IPS DF 6.9 (cell line): ENCODE measurements around the gene ADAMTS17.

Experiments
- DNase-seq: peaks from one replicate; pipeline ENCODE4 v3.0.0-alpha.2; 2013; ENCODE audit warnings: low read depth, low spot score
- H3K27ac ChIP-seq: one replicate; pipeline ENCODE4 v1.5.1; 2013; ENCODE audit warnings: low read length, control low read depth
- H3K27me3 ChIP-seq: 2 replicates; pipeline ENCODE4 v1.6.1; 2013; ENCODE audit warnings: mild to moderate bottlenecking, low read length; ENCODE audit not compliant: control insufficient read depth, insufficient read depth
- H3K36me3 ChIP-seq: 2 replicates; pipeline ENCODE4 v1.6.1; 2013; ENCODE audit warnings: low read length; ENCODE audit not compliant: control insufficient read depth, insufficient read depth
- H3K4me1 ChIP-seq: 2 replicates; pipeline ENCODE4 v1.6.1; 2013; ENCODE audit warnings: low read length; ENCODE audit not compliant: control insufficient read depth, insufficient read depth
- H3K4me3 ChIP-seq: 2 replicates; pipeline ENCODE4 v1.5.1; 2013; ENCODE audit warnings: mild to moderate bottlenecking, low read length
- H3K9me3 ChIP-seq: 2 replicates; pipeline ENCODE4 v1.6.1; 2013; ENCODE audit warnings: low read length, inconsistent platforms; ENCODE audit not compliant: control insufficient read depth, insufficient read depth
- WGBS: extraction: QIAGEN DNeasy Blood & Tissue Kit; methylation state at CpG from one replicate; pipeline ENCODE4 v1.1.7; 2013; ENCODE audit warnings: mixed read lengths, missing lambda C conversion rate; ENCODE audit not compliant: insufficient read length, insufficient coverage; 5-methylcytosine and 5-hydroxymethylcytosine counted together

Gene ADAMTS17

DNA sequence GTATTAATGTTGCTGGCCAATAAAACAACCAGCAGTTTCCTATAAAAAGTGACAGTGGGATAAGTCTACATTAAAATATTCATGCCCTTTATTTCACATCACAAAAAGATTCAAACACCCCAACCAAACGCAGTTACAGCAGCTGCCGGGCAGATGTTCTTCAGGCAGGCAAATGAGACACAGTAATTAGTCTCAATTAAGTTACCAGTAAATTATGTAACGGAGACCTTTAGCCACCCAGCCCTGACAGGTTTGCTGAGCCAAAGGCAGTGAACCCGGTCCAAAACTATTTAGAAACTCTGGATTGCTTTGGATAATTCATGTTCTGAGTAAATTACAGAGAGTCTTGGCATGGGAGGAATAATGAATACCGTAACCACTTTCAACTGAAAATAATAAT is 319.4 kb downstream of the ADAMTS17 start:
- Histone ChIP-seq H3K27me3 (no peaks in the 10 kb centered on the region), H3K36me3 (no peaks in the 10 kb centered on the region), H3K9me3 (no peaks in the 10 kb centered on the region), H3K27ac (no peak overlapping the region), H3K4me1 (peaks cover 4% of the 10 kb centered on the region; the same call in 1 of the 2 replicates), H3K4me3 (no peak overlapping the region)
- no CpG with 5 or more reads among the region's 5 CpGs for WGBS
- no peak for DNase-seq

DNA sequence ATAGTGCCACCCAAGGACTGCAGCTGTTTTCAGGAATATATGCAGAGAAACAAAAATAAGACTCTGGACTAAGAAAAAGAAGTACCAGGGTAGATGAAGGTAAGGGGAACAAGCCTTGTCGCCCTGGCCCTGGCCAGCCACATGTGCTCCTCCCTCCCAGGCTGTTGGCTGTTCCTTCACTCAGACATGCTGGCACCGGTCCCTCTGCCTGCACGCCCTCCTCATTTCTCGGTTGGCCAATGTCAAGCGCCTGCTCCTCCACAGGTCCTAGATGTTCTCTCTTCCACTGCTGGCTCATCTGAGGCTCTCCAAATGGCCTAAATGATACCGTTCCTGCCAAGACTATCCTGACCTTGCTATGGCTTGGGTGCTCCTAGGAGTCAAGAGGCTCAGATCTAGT is 320.1 kb downstream of the ADAMTS17 start:
- DNase-seq, result no peak
- Histone ChIP-seq H3K4me3 (no peak overlapping the region), H3K27me3 (no peaks in the 10 kb centered on the region), H3K9me3 (no peaks in the 10 kb centered on the region), H3K4me1 (peaks cover 4% of the 10 kb centered on the region; the same call in 1 of the 2 replicates), H3K36me3 (no peaks in the 10 kb centered on the region), H3K27ac (no peak overlapping the region)
- WGBS, result no CpG with 5 or more reads among the region's 6 CpGs

DNA sequence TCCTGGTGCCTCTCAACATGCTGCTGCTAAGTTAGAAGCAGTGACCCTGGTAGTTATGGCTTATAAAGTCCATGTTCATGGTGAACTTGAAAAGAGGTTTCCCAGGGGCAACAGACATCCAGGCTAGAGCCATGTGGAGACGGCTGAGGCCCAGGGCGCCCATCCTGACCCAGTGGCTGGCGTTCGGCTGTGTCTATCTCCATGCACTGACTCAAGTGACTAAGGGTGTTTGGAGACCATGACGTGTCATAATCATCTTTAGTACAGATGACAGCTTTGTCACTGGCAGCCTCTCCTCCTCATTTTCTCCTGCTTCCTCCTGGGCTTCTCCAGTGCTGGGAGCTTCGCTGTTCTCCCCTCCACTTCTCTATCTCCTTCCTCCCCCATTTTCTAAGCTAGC is 321.2 kb downstream of the ADAMTS17 start:
- H3K27me3 ChIP-seq, result no peaks in the 10 kb centered on the region
- H3K27ac ChIP-seq, result no peak overlapping the region
- H3K36me3 ChIP-seq, result no peaks in the 10 kb centered on the region
- no peak for DNase-seq
- WGBS, result no CpG with 5 or more reads among the region's 6 CpGs
- H3K9me3 ChIP-seq, result no peaks in the 10 kb centered on the region
- H3K4me1 ChIP-seq, result peaks cover 4% of the 10 kb centered on the region; the same call in 1 of the 2 replicates
- H3K4me3 ChIP-seq, result no peak overlapping the region

DNA sequence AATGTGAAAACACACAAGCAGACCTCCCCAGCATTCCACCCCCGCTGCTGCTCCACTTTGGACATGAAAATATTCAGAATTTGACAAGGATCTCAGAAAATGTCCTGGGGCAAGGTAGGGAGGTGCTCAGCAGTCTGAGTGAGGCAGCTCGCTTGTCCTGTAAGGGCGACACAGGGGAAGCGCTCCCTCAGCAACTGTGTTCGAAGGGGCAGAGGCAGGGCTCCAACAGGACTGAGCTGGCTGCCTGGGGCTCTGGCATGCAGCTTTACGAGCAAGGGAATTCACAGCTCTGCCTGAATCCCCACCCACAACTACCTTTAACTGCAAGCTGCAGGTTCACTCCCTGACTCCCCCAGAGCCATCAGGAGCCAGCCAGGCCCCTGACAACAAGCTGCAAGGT is 321.6 kb downstream of the ADAMTS17 start:
- Histone ChIP-seq H3K4me3 (no peak overlapping the region), H3K4me1 (peaks cover 4% of the 10 kb centered on the region; the same call in 1 of the 2 replicates), H3K9me3 (no peaks in the 10 kb centered on the region), H3K27ac (no peak overlapping the region), H3K27me3 (no peaks in the 10 kb centered on the region), H3K36me3 (no peaks in the 10 kb centered on the region)
- no CpG with 5 or more reads among the region's 6 CpGs for WGBS
- peak; percentile 20 for DNase-seq

DNA sequence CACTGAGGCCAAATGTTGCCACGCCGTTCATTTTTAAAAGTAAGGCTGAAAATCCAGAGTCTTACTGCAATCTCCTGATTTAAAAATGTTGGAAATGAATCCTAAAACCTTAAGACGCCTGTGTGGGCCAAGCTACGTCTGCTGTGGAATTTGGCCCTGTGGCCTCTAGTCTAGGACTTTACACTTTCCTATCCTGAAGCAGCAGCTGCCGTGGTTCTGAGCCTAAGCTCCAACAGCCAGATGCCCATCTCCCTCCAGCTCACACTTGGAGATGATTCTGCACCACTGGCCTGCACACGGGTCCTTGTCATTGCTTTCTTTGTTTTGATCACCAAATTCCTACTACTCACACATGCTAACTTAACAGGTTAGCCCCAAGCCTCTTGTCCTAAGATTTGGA is 322.2 kb downstream of the ADAMTS17 start:
- no peak overlapping the region for H3K4me3 ChIP-seq
- WGBS, result no CpG with 5 or more reads among the region's 6 CpGs

DNA sequence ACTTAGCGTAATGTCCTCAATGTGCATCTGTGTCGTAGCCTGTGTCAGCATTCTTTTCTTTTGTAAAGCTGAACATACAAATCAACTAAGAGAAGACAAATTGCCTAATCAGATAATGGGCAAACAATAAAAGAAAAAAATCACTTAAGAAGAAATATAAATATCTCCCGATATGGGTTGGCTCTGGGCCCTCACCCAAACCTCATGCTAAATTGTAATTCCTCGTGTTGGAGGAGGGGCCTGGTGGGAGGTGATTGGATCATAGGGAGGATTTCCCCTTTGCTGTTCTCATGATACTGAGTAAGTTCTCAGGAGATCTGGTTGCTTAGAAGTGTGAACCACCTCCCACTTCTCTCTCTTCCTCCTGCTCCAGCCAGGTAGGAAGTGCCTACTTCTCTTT is 323.6 kb downstream of the ADAMTS17 start:
- H3K27ac ChIP-seq, result no peak overlapping the region
- DNase-seq, result no peak
- no peak overlapping the region for H3K4me3 ChIP-seq
- H3K27me3 ChIP-seq, result no peaks in the 10 kb centered on the region
- H3K36me3 ChIP-seq, result no peaks in the 10 kb centered on the region
- H3K9me3 ChIP-seq, result no peaks in the 10 kb centered on the region
- H3K4me1 ChIP-seq, result peaks cover 4% of the 10 kb centered on the region; the same call in 1 of the 2 replicates
- no CpG with 5 or more reads among the region's 4 CpGs for WGBS

More for the DNA sequence above, 322.2 kb downstream of the ADAMTS17 start:
- Histone ChIP-seq H3K4me1 (peaks cover 4% of the 10 kb centered on the region; the same call in 1 of the 2 replicates), H3K9me3 (no peaks in the 10 kb centered on the region), H3K36me3 (no peaks in the 10 kb centered on the region), H3K27me3 (no peaks in the 10 kb centered on the region), H3K27ac (no peak overlapping the region)
- no peak for DNase-seq

DNA sequence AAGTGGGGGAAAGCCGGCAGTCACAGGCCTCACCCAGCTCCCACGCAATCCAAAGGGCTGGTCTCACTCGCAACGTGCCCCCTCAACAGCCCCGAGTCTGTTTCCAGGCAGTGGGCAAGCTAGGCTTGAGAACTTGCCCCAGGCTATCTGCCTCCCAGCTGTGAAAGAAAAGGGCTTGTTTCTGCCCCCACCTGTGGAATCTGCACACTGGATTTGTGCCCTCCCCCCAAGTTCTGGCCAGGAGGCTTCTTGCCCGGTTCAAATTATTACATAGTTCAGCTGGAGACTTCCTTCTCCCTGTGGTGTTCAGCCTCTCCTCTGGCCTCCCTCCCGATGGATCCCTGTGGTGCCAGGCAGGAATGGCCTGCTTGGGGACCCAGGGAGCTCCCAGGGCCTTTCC is 324.6 kb downstream of the ADAMTS17 start:
- H3K4me1 ChIP-seq, result peaks cover 4% of the 10 kb centered on the region; the same call in 1 of the 2 replicates
- no peaks in the 10 kb centered on the region for H3K9me3 ChIP-seq
- no peaks in the 10 kb centered on the region for H3K36me3 ChIP-seq
- no peaks in the 10 kb centered on the region for H3K27me3 ChIP-seq
- WGBS, result no CpG with 5 or more reads among the region's 7 CpGs
- H3K4me3 ChIP-seq, result no peak overlapping the region
- H3K27ac ChIP-seq, result no peak overlapping the region
- DNase-seq, result no peak

DNA sequence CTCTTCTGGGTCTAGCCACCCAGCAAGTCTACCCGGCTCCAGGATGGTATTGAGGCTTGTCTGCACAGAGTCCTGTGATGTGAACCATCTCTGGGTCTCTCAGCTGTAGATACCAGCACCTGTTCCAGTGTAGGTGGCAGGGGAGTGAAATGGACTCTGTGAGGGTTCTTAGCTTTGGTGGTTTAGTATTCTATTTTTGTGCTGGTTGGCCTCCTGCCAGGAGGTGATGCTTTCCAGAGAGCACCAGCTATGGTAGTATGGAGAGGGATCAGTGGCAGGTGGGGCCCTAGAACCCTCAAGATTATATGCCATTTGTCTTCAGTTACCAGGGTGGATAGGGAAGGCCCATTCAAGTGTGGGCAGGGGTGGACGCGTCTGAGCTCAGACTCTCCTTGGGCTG is 325.1 kb downstream of the ADAMTS17 start:
- WGBS, result no CpG with 5 or more reads among the region's 3 CpGs
- no peak for DNase-seq
- no peak overlapping the region for H3K4me3 ChIP-seq
- no peaks in the 10 kb centered on the region for H3K36me3 ChIP-seq
- no peaks in the 10 kb centered on the region for H3K27me3 ChIP-seq
- H3K27ac ChIP-seq, result no peak overlapping the region
- H3K9me3 ChIP-seq, result no peaks in the 10 kb centered on the region
- peaks cover 4% of the 10 kb centered on the region; the same call in 1 of the 2 replicates for H3K4me1 ChIP-seq

DNA sequence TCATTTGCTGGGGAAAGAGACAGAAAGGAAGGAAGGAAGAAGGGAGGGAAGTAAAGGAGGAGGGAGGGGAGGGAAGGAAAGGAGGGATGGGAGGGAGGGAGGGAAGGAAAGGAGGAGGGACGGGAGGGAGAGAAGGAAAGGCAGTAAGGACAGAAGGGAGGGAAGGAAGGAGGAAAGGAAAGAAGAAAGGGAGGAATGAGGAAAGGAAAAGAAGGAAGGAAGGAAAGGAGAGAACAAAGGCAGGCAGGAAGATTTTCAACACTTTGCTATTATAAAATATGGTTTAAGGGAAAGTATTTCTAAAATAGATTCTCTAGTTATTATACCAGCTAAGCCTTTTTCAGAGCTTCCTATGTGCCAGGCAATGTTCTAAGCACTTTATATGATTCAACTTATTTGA is 330.5 kb downstream of the ADAMTS17 start:
- Histone ChIP-seq H3K4me3 (no peak overlapping the region), H3K27ac (no peak overlapping the region), H3K36me3 (no peaks in the 10 kb centered on the region), H3K4me1 (no peaks in the 10 kb centered on the region; the same call in 1 of the 2 replicates), H3K27me3 (no peaks in the 10 kb centered on the region), H3K9me3 (no peaks in the 10 kb centered on the region)
- no peak for DNase-seq
- no CpG with 5 or more reads among the region's 1 CpG for WGBS

DNA sequence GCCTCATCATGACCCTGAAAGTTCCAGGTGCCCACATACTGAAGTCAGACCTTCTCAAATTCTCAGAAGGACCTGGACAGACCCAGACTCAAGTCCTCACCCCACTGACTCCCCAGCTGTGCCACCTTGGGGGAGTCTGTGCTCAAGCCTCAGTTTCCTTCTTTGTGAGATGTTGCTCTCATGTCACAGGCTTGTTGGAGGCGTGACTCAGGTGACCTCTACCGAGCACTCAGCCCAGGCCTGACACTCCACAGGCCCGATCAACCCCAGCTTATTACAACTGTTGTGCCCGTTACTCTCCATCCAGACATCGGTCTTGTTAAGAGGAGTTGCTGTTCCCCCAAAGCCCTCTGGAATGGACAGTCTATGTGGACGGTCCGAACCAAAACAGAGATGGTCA is 332.4 kb downstream of the ADAMTS17 start:
- no CpG with 5 or more reads among the region's 7 CpGs for WGBS

DNA sequence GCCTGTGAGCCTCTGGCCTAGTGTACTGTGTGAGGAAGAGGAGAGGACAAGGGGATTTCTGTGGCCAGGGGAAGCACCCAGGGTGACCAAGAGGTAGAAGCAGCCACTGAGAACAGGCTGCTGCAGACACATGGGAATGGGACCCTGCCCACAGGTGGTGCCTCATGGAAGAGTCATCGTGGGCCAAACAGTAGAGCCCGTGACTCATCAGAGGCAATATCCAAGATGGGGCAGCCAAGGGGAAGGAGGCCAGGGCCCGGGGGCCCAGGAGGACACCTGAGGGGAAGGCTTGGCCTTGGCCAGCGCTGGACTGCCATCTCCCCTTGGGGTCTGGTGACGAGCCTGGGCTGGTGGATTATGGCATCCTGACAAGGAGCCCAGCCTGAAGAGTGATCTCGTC is 333.5 kb downstream of the ADAMTS17 start:
- no peak overlapping the region for H3K4me3 ChIP-seq
- DNase-seq, result no peak
- no peaks in the 10 kb centered on the region; the same call in 1 of the 2 replicates for H3K4me1 ChIP-seq
- H3K27ac ChIP-seq, result no peak overlapping the region
- WGBS, result no CpG with 5 or more reads among the region's 6 CpGs
- no peaks in the 10 kb centered on the region for H3K27me3 ChIP-seq
- H3K9me3 ChIP-seq, result no peaks in the 10 kb centered on the region
- H3K36me3 ChIP-seq, result no peaks in the 10 kb centered on the region

More for the DNA sequence above, 332.4 kb downstream of the ADAMTS17 start:
- H3K4me1 ChIP-seq, result no peaks in the 10 kb centered on the region; the same call in 1 of the 2 replicates
- H3K27me3 ChIP-seq, result no peaks in the 10 kb centered on the region
- no peaks in the 10 kb centered on the region for H3K36me3 ChIP-seq
- H3K4me3 ChIP-seq, result no peak overlapping the region
- no peaks in the 10 kb centered on the region for H3K9me3 ChIP-seq
- DNase-seq, result no peak
- H3K27ac ChIP-seq, result no peak overlapping the region
